Testis (tissue), 2 donors: ENCODE data around the gene HUS1B.

Experiments used
- CTCF ChIP-seq, 3 experiments: fragments of 450-650 bp in 2 of 3; fragments of 200-600 bp in 1 of 3; sonication (generic) in 1 of 3; IDR thresholded peaks; one replicate each; pipeline ENCODE4 v1.5.1; 2016 to 2019; ENCODE audit warnings: antibody characterized with exemption in 3 of 3, mild to moderate bottlenecking in 2 of 3, moderate library complexity in 1 of 3
- POLR2A ChIP-seq: fragments of 450-650 bp; IDR thresholded peaks from one replicate; pipeline ENCODE4 v1.6.1; 2017; ENCODE audit warnings: antibody characterized with exemption, mild to moderate bottlenecking, moderate library complexity

- TF ChIP-seq CTCF (IDR thresholded peaks at IDR 0.05) (no peak), POLR2A (no peak)
Observed at GRCh38 chr6:699319-699718, 42.4 kb upstream of the HUS1B start.
